ENCODE measurements around the gene ITSN2. TPM values are rescaled to one million over a fixed set of nuclear protein-coding genes. Genes with fewer than 3 reads are reported as not detected.

The ITSN2 gene
- total RNA-seq, 1 donor from 2014 or later = 41.2 TPM

- no peak for DNase-seq
- intact Hi-C loops (cut with DNase I) = no loop called here
- ATAC-seq (ENCODE audit: poor library complexity) = no peak
Observed at GRCh38 chr2:24245986-24246776, 114.2 kb downstream of the ITSN2 start.

- ATAC-seq (ENCODE audit: poor library complexity) (no peak), DNase-seq (no peak)
- intact Hi-C loops (cut with DNase I) = no loop called here
Observed at GRCh38 chr2:24241528-24241927, 118.8 kb downstream of the ITSN2 start.

- DNase-seq = no peak
- ATAC-seq (ENCODE audit: poor library complexity) = no peak
- intact Hi-C loops (cut with DNase I) = loop anchor here (5.0 kb wide), 1 partner anchor 143 kb away; no protein-coding TSS in a partner anchor
Observed at GRCh38 chr2:24239553-24239952, 120.8 kb downstream of the ITSN2 start.

GRCh38 chr2:24238158-24238557 lies 122.2 kb downstream of the ITSN2 start:
- no peak for DNase-seq
- no peak for ATAC-seq (ENCODE audit: poor library complexity)
- intact Hi-C loops (cut with DNase I) = loop anchor here (5.0 kb wide), 1 partner anchor 144 kb away; no protein-coding TSS in a partner anchor

- intact Hi-C loops (cut with DNase I) = loop anchor here (5.0 kb wide), 1 partner anchor 145 kb away; no protein-coding TSS in a partner anchor
- ATAC-seq (ENCODE audit: poor library complexity) = no peak
- DNase-seq = no peak
Observed at GRCh38 chr2:24237313-24237712, 123.0 kb downstream of the ITSN2 start.

- DNase-seq (no peak), ATAC-seq (ENCODE audit: poor library complexity) (no peak)
- intact Hi-C loops (cut with DNase I) = no loop called here
Observed at GRCh38 chr2:24233321-24233720, 127.0 kb downstream of the ITSN2 start.

GRCh38 chr2:24231461-24231881 lies 128.9 kb downstream of the ITSN2 start:
- DNase-seq (no peak), ATAC-seq (ENCODE audit: poor library complexity) (no peak)
- intact Hi-C loops (cut with DNase I) = no loop called here

GRCh38 chr2:24228470-24228869 lies 131.9 kb downstream of the ITSN2 start:
- intact Hi-C loops (cut with DNase I) = no loop called here
- ATAC-seq (ENCODE audit: poor library complexity) (no peak), DNase-seq (no peak)

- intact Hi-C loops (cut with DNase I) = no loop called here
- DNase-seq = no peak
- ATAC-seq (ENCODE audit: poor library complexity) = no peak
Observed at GRCh38 chr2:24225499-24226242, 134.7 kb downstream of the ITSN2 start.

- ATAC-seq (ENCODE audit: poor library complexity) (no peak), DNase-seq (no peak)
- intact Hi-C loops (cut with DNase I) = no loop called here
Observed at GRCh38 chr2:24222946-24223345, 137.4 kb downstream of the ITSN2 start.

GRCh38 chr2:24221343-24222050 lies 138.8 kb downstream of the ITSN2 start:
- ATAC-seq (ENCODE audit: poor library complexity) (no peak), DNase-seq (no peak)
- intact Hi-C loops (cut with DNase I) = no loop called here

GRCh38 chr2:24220554-24221291 lies 139.6 kb downstream of the ITSN2 start:
- intact Hi-C loops (cut with DNase I) = no loop called here
- no peak for DNase-seq
- no peak for ATAC-seq (ENCODE audit: poor library complexity)

- intact Hi-C loops (cut with DNase I) = no loop called here
- no peak for DNase-seq
- no peak for ATAC-seq (ENCODE audit: poor library complexity)
Observed at GRCh38 chr2:24214880-24215279, 145.5 kb downstream of the ITSN2 start.

GRCh38 chr2:24211408-24211807 lies 148.9 kb downstream of the ITSN2 start:
- intact Hi-C loops (cut with DNase I) = no loop called here
- no peak for DNase-seq
- no peak for ATAC-seq (ENCODE audit: poor library complexity)

- intact Hi-C loops (cut with DNase I) = no loop called here
- ATAC-seq (ENCODE audit: poor library complexity) = no peak
Observed at GRCh38 chr2:24210723-24211122, 149.6 kb downstream of the ITSN2 start.

GRCh38 chr2:24210106-24210455 lies 150.3 kb downstream of the ITSN2 start:
- intact Hi-C loops (cut with DNase I) = no loop called here
- DNase-seq (no peak), ATAC-seq (ENCODE audit: poor library complexity) (no peak)

More at GRCh38 chr2:24210723-24211122, 149.6 kb downstream of the ITSN2 start:
- DNase-seq = no peak

GRCh38 chr2:24209389-24210105 lies 150.8 kb downstream of the ITSN2 start:
- DNase-seq = no peak
- ATAC-seq (ENCODE audit: poor library complexity) = no peak
- intact Hi-C loops (cut with DNase I) = no loop called here

- no peak for ATAC-seq (ENCODE audit: poor library complexity)
- no peak for DNase-seq
- intact Hi-C loops (cut with DNase I) = no loop called here
Observed at GRCh38 chr2:24208490-24208889, 151.8 kb downstream of the ITSN2 start.
